NCI-H1694 (cell line): ENCODE results near the gene CALHM6.

Experiments
- DNase-seq: peaks from one replicate; lab custom pipeline; 2025; lab: John Stamatoyannopoulos, UW

The CALHM6 gene

GRCh38 chr6:116445102-116445501, 16.1 kb upstream of the CALHM6 start:
- DNase-seq, result no peak

- no peak for DNase-seq
Measured at GRCh38 chr6:116446399-116446798, 14.8 kb upstream of the CALHM6 start.

GRCh38 chr6:116447052-116447451, 14.1 kb upstream of the CALHM6 start:
- DNase-seq, result no peak

GRCh38 chr6:116447496-116448011, 13.6 kb upstream of the CALHM6 start:
- DNase-seq, result no peak

- DNase-seq, result no peak
Measured at GRCh38 chr6:116449565-116449964, 11.6 kb upstream of the CALHM6 start.

- DNase-seq, result no peak
Measured at GRCh38 chr6:116450185-116450710, 10.9 kb upstream of the CALHM6 start.

GRCh38 chr6:116450769-116451740, 10.1 kb upstream of the CALHM6 start:
- DNase-seq, result no peak

- no peak for DNase-seq
Measured at GRCh38 chr6:116451916-116452315, 9.3 kb upstream of the CALHM6 start.

GRCh38 chr6:116452531-116452930, 8.6 kb upstream of the CALHM6 start:
- no peak for DNase-seq

GRCh38 chr6:116456106-116456505, 5.1 kb upstream of the CALHM6 start:
- DNase-seq, result no peak

- no peak for DNase-seq
Measured at GRCh38 chr6:116456927-116457326, 4.2 kb upstream of the CALHM6 start.

GRCh38 chr6:116458264-116458663, 2.9 kb upstream of the CALHM6 start:
- DNase-seq, result no peak

GRCh38 chr6:116459927-116460326, 1.2 kb upstream of the CALHM6 start:
- DNase-seq, result no peak

GRCh38 chr6:116461932-116462885, 1.0 kb downstream of the CALHM6 start:
- no peak for DNase-seq

- no peak for DNase-seq
Measured at GRCh38 chr6:116463301-116463700, 2.1 kb downstream of the CALHM6 start.

GRCh38 chr6:116465246-116465645, 4.1 kb downstream of the CALHM6 start:
- no peak for DNase-seq

GRCh38 chr6:116467096-116467495, 5.9 kb downstream of the CALHM6 start:
- DNase-seq, result no peak

GRCh38 chr6:116467514-116467913, 6.3 kb downstream of the CALHM6 start:
- DNase-seq, result no peak

GRCh38 chr6:116468293-116468692, 7.1 kb downstream of the CALHM6 start:
- DNase-seq, result no peak

- DNase-seq, result no peak
Measured at GRCh38 chr6:116471531-116471930, 10.4 kb downstream of the CALHM6 start.

- DNase-seq, result no peak
Measured at GRCh38 chr6:116472706-116473105, 11.5 kb downstream of the CALHM6 start.

GRCh38 chr6:116475141-116475540, 14.0 kb downstream of the CALHM6 start:
- no peak for DNase-seq
